GM12878 (cell line): Measurements from ENCODE around the gene NEGR1. TPM values are rescaled to one million over a fixed set of nuclear protein-coding genes. Genes with fewer than 3 reads are reported as not detected.

Source experiments
- ATAC-seq: fragments of 200-7000 bp; cut with Tn5 transposase; 3 replicates; pipeline ENCODE4 v1.9.1; 2020; ENCODE audit warnings: mild to moderate bottlenecking, moderate library complexity
- BruUV-seq: library from RNA; stranded (reverse); fragments of 400-500 nt; replicated peaks from 2 replicates; lab custom pipeline; 2021; lab: Mats Ljungman, UMichigan
- CTCF ChIA-PET: fragments of 300-600 bp; sonication (Branson Sonifier 250); formaldehyde crosslinking; extraction: SDS; loops from one replicate; lab custom pipeline; 2021; ENCODE audit warnings: inconsistent platforms; lab: Yijun Ruan, JAX
- POLR2A ChIA-PET: fragments of 350-600 bp; formaldehyde crosslinking; extraction: SDS; loops from one replicate; lab custom pipeline; 2021; ENCODE audit warnings: inconsistent platforms; lab: Charles Lee
- RAD21 ChIA-PET: fragments of 300-600 bp; sonication (Branson Sonifier 250); formaldehyde crosslinking; loops from one replicate; lab custom pipeline; 2023; ENCODE audit warnings: antibody characterized with exemption; ENCODE audit not compliant: unreplicated experiment; lab: Charles Lee
- SMC1A ChIA-PET: fragments of 300-600 bp; sonication (Branson Sonifier 250); formaldehyde crosslinking; loops from one replicate; lab custom pipeline; 2023; ENCODE audit not compliant: unreplicated experiment, uncharacterized antibody; lab: Charles Lee
- DNase-seq: peaks from one replicate; pipeline ENCODE4 v3.0.0-alpha.2; 2011; ENCODE audit warnings: low read depth, low spot score
- FAIRE-seq: peaks from 3 replicates; lab custom pipeline; 2011; peaks lifted over from hg19 to GRCh38; lab: Jason Lieb, UNC
- H2AFZ ChIP-seq: 2 replicates; pipeline ENCODE4 v1.6.0; 2011; ENCODE audit warnings: low read depth, low read length, control low read depth; ENCODE audit not compliant: control insufficient read depth
- H3K27ac ChIP-seq: 2 replicates; pipeline ENCODE4 v1.5.1; 2011; ENCODE audit warnings: control low read depth; ENCODE audit not compliant: control insufficient read depth, insufficient read depth
- H3K27me3 ChIP-seq, 2 experiments: replicated peaks in 1 of 2; 2 replicates each; pipeline versions ENCODE4 v1.6.0 to v1.6.1; 2011; ENCODE audit warnings: low read length in 1 of 2; ENCODE audit not compliant: control insufficient read depth in 2 of 2, insufficient read depth in 2 of 2
- H3K36me3 ChIP-seq, 2 experiments: 2 replicates each; pipeline ENCODE4 v1.5.1; 2011; ENCODE audit warnings: low read length in 1 of 2; ENCODE audit not compliant: control insufficient read depth in 2 of 2, insufficient read depth in 2 of 2
- H3K4me1 ChIP-seq: 2 replicates; pipeline ENCODE4 v1.6.1; 2011; ENCODE audit warnings: mild to moderate bottlenecking, low read length, moderate library complexity, mixed read lengths; ENCODE audit not compliant: control insufficient read depth, insufficient read depth
- H3K4me2 ChIP-seq: 2 replicates; pipeline ENCODE4 v1.6.0; 2011; ENCODE audit warnings: control low read depth; ENCODE audit not compliant: control insufficient read depth, insufficient read depth
- H3K4me3 ChIP-seq: fragments of 200-600 bp; sonication (generic); 2 replicates; pipeline ENCODE4 v1.5.1; 2016
- H3K79me2 ChIP-seq: 2 replicates; pipeline ENCODE4 v1.6.0; 2011; ENCODE audit warnings: low read length; ENCODE audit not compliant: control insufficient read depth, insufficient read depth
- H3K9ac ChIP-seq: 2 replicates; pipeline ENCODE4 v1.8.0; 2011; ENCODE audit warnings: low read length, control low read depth, mixed read lengths; ENCODE audit not compliant: control insufficient read depth, insufficient read depth
- H3K9me3 ChIP-seq: replicated peaks from 3 replicates; pipeline ENCODE4 v1.5.1; 2011; ENCODE audit warnings: mild to moderate bottlenecking, low read length; ENCODE audit not compliant: control insufficient read depth, insufficient read depth
- H4K20me1 ChIP-seq: 2 replicates; pipeline ENCODE4 v1.6.0; 2011; ENCODE audit not compliant: control insufficient read depth, insufficient read depth
- BRCA1 ChIP-seq: IDR thresholded peaks from 2 replicates; pipeline ENCODE4 v1.6.1; 2011; ENCODE audit warnings: low read depth, low read length, improper control_type of control experiment
- CUX1 ChIP-seq: IDR thresholded peaks from 2 replicates; pipeline ENCODE4 v1.6.1; 2012; ENCODE audit warnings: improper control_type of control experiment, low read depth, low read length; ENCODE audit not compliant: insufficient replicate concordance
- E2F8 ChIP-seq: fragments of 450-650 bp; IDR thresholded peaks from 2 replicates; pipeline ENCODE4 v1.6.1; 2018; ENCODE audit warnings: mild to moderate bottlenecking, low read depth, moderate library complexity; ENCODE audit not compliant: partially characterized antibody
- ETV6 ChIP-seq, 2 experiments: fragments of 450-650 bp in 1 of 2; IDR thresholded peaks in 1 of 2; conservative IDR thresholded peaks in 1 of 2; 2 replicates each; pipeline ENCODE4 v1.6.1; 2014; ENCODE audit warnings: antibody characterized with exemption in 1 of 2, borderline replicate concordance in 1 of 2, low read depth in 1 of 2, mild to moderate bottlenecking in 1 of 2, moderate library complexity in 1 of 2
- IRF3 ChIP-seq: fragments of 450-650 bp; IDR thresholded peaks from 2 replicates; pipeline ENCODE4 v1.6.1; 2014; ENCODE audit warnings: mild to moderate bottlenecking
- IRF5 ChIP-seq: fragments of 450-650 bp; IDR thresholded peaks from 2 replicates; pipeline ENCODE4 v1.6.1; 2017; ENCODE audit warnings: borderline replicate concordance
- MEF2A ChIP-seq: IDR thresholded peaks from 2 replicates; pipeline ENCODE4 v1.6.1; 2011; ENCODE audit warnings: low read depth, mild to moderate bottlenecking, low read length, moderate library complexity; ENCODE audit not compliant: insufficient read depth
- MXI1 ChIP-seq: fragments of 150-350 bp; IDR thresholded peaks from 2 replicates; pipeline ENCODE4 v1.6.1; 2011; ENCODE audit warnings: low read depth, mild to moderate bottlenecking, inconsistent platforms, low read length, improper control_type of control experiment
- NFIC ChIP-seq: IDR thresholded peaks from 2 replicates; pipeline ENCODE4 v1.6.1; 2012; ENCODE audit warnings: low read depth, mild to moderate bottlenecking, inconsistent platforms, low read length, moderate library complexity
- PAX5 ChIP-seq: IDR thresholded peaks from 2 replicates; pipeline ENCODE4 v1.6.1; 2011; ENCODE audit warnings: low read depth, low read length, borderline replicate concordance
- SUPT20H ChIP-seq: IDR thresholded peaks from 2 replicates; pipeline ENCODE4 v1.6.1; 2011; ENCODE audit warnings: low read depth, mild to moderate bottlenecking, low read length, moderate library complexity, borderline replicate concordance; ENCODE audit not compliant: control insufficient read depth
- TAF1 ChIP-seq: IDR thresholded peaks from 2 replicates; pipeline ENCODE4 v1.6.1; 2011; ENCODE audit warnings: mild to moderate bottlenecking, low read depth, low read length, borderline replicate concordance
- WRNIP1 ChIP-seq: IDR thresholded peaks from 2 replicates; pipeline ENCODE4 v1.6.1; 2011; ENCODE audit warnings: low read depth, low read length, improper control_type of control experiment, borderline replicate concordance
- WGBS: methylation state at CpG from one replicate; pipeline ENCODE4 v1.1.6; 2016; ENCODE audit warnings: low lambda C conversion rate; ENCODE audit not compliant: insufficient replicate concordance, insufficient coverage; ENCODE audit errors: missing lambda C conversion rate; 5-methylcytosine and 5-hydroxymethylcytosine counted together
- in situ Hi-C: fragments of 300-500 bp; cut with MboI; formaldehyde crosslinking; loops from 9 replicates; pipeline ENCODE4 v1.14.3; 2018; ENCODE audit warnings: mixed read lengths
- intact Hi-C: fragments of 100-400 bp; cut with micrococcal nuclease; formaldehyde crosslinking; loops from one replicate; pipeline ENCODE4 v1.14.2; 2022; ENCODE audit not compliant: unreplicated experiment
- polyA plus RNA-seq, 11 experiments: library from polyadenylated mRNA; depleted of rRNA in 4 of 11; unstranded in 6 of 11; stranded (reverse) in 5 of 11; fragments of >200 nt; fragmentation: Nextera tagmentation in 4 of 11; fragmentation: Illumina TruSeq in 1 of 11; extraction: Ambion mirVana in 4 of 11; extraction: Trizol in 1 of 11; gene quantifications; 1 replicate in 1 of 11; 2 replicates in 10 of 11; pipeline versions ENCODE4 v1.2.1 to v1.2.3, GENCODE V29; 2011 to 2016; ENCODE audit warnings: inconsistent platforms in 2 of 11, missing spikeins in 2 of 11, low read depth in 1 of 11
- total RNA-seq, 4 experiments: library from RNA; depleted of rRNA in 3 of 4; stranded (reverse); fragments of >200 nt in 3 of 4; fragmentation: Illumina TruSeq in 1 of 4; extraction: Trizol in 1 of 4; gene quantifications; 2 replicates each; pipeline versions ENCODE4 v1.2.1 to v1.2.3, GENCODE V29; 2013 to 2021

The NEGR1 gene
- total and polyA plus RNA-seq, 10 of the 15 experiments (the other 5 are each of a cell fraction or from before 2014, with no cell fraction given): under 0.01 to 0.03 (median 0.01) TPM; not detected in 7

GRCh38 chr1:71920556-71920955 lies 361.8 kb downstream of the NEGR1 start:
- intact Hi-C loops (no loop called here), in situ Hi-C loops (no loop called here)
- no peaks in the 10 kb centered on the region for H3K9me3 ChIP-seq
- RAD21 ChIA-PET: no interaction called here
- H3K4me1 ChIP-seq: no peaks in the 10 kb centered on the region
- SMC1A ChIA-PET: interaction anchor here (1.4 kb wide), 1 partner anchor 12 kb away, joined by 6 read pairs; no protein-coding TSS in a partner anchor
- no peak for FAIRE-seq
- POLR2A ChIA-PET: no interaction called here
- BruUV-seq: no TSS peak
- 45% methylated on average over 2 of the region's 2 CpGs for WGBS
- no peaks in the 10 kb centered on the region for H3K36me3 ChIP-seq
- no peak overlapping the region for H3K4me2 ChIP-seq
- CTCF ChIA-PET: interaction anchor here (0.8 to 1.6 kb wide), 2 partner anchors 12 to 28 kb away, joined by 3 to 4 read pairs; no protein-coding TSS in a partner anchor
- no peaks in the 10 kb centered on the region; a peak in 1 of 4 replicates for H3K27me3 ChIP-seq
- H4K20me1 ChIP-seq: no peaks in the 10 kb centered on the region
- no peaks in the 10 kb centered on the region for H3K79me2 ChIP-seq
- H3K27ac ChIP-seq: no peak overlapping the region
- ATAC-seq: no peak
- H3K9ac ChIP-seq: no peak overlapping the region
- DNase-seq: no peak
- H3K4me3 ChIP-seq: no peak overlapping the region
- H2AFZ ChIP-seq: no peak overlapping the region
- TF ChIP-seq WRNIP1 (no peak), E2F8 (no peak), IRF3 (no peak), BRCA1 (no peak), MXI1 (no peak), TAF1 (no peak), IRF5 (no peak), NFIC (no peak), PAX5 (no peak), CUX1 (no peak), ETV6 (conservative IDR thresholded peaks at IDR 0.05 in 1 of 2, IDR thresholded peaks at IDR 0.05 in 1 of 2; ENCODE audit: borderline replicate concordance in 1 of 2, low read depth in 1 of 2) (no peak), SUPT20H (no peak), MEF2A (no peak)
